GM12892 (cell line): Measurements from ENCODE around the gene TCIRG1.

ENCODE experiments used
- POLR2A ChIP-seq: IDR thresholded peaks from 2 replicates; pipeline ENCODE4 v1.6.1; 2011; ENCODE audit warnings: low read depth, low read length, control low read depth
- POLR2AphosphoS5 ChIP-seq: IDR thresholded peaks from 2 replicates; pipeline ENCODE4 v1.6.1; 2011; ENCODE audit warnings: low read depth, low read length, control low read depth

- TF ChIP-seq POLR2AphosphoS5 (no peak), POLR2A (no peak)
Observed at GRCh38 chr11:68071281-68072048, 32.6 kb downstream of the TCIRG1 start.
